Activated CD4-positive, alpha-beta T cell treated with anti-CD3 and anti-CD28 coated beads for 24 hours (primary cell): ENCODE data around the gene DUSP8.

Source experiments
- DNase-seq, 2 donors: peaks; one replicate each; pipeline ENCODE4 v3.0.0-alpha.2; 2020; ENCODE audit warnings: low read depth in 2 of 2

The DUSP8 gene

DNA sequence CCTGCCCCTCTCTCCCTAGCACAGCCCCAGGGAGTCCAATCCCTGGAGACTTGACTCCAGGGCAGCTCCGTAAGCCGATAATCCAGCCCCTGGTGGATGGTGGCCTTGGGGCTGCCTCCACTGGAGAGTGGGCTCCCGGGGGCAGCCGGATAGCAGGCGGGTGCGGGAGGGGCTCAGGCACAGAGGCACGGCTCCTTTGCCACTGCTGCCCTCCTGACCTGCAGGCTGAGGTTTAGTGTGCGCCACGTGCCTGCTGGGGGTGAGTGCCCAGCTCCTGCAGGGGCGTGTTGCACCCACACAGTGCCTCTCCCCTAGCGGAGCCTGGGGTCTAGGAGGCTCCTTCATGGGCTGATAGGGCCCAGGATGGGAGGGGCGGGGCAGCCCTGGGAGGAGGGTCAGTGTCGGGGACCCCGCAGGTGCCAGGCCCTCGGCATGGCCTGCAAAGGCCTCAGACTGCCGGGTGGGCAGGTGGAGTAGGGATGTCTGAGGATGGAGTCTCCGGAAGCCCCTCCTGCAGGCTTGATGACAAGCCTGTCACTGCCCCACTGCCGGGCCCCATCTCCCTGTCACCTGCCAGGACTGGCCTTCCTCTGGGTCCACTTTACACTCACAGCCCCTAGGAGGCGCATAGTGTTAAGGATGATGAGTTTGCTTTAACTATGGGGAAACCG is 5.6 kb downstream of the DUSP8 start:
- no peak for DNase-seq

DNA sequence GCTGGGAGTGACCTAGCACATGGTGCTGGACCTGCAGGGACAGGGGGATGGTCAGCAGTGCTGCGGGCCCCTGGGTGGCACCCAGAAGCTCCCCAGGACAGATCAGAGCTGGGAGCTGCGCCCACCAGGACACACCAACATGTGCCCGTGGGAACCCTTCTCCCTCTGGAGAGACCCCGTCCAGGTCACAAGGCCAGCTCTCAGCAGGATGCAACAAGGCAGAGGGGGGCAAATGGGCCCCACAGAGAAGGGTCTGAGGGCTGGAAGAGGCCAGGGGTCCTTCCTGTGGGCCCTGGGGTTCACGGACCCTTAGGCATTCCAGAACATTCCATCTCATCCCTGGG is 6.2 kb downstream of the DUSP8 start:
- DNase-seq: no peak

DNA sequence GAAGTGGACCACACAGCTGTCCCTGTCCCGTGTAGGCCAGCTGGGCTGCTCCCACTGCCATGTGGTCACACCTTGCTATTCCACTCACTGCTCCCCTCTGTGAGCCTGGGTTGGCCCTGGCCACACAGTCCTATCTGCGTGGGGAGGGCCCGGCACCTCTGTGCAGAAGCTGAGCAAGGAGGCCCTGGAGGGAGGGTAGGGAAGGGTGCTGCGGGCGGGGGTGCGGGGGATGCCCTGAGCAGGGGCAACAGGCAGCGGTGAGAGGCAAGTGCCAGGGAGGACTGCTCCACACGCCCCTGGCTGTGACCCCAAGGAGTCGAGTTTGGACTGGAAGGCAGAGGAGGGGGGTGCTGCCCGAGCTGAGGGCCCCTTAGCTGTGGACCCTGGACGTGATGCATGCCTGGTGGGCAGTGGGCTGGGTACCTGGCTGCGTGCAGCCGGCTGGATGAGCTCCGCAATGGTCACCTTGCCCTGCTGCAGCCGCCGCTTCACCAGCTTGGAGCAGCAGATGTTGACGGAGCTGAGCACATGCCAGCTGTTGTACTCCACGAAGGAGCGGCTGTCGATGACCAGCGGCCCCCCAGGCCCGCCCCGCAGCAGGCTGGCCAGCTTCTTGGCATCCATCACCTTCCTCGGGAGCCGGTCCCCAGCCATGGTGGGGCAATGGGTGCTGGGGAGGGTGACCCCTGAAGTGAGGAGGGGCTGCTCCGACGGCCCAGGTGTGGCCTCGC is 6.7 kb downstream of the DUSP8 start:
- DNase-seq: no peak

DNA sequence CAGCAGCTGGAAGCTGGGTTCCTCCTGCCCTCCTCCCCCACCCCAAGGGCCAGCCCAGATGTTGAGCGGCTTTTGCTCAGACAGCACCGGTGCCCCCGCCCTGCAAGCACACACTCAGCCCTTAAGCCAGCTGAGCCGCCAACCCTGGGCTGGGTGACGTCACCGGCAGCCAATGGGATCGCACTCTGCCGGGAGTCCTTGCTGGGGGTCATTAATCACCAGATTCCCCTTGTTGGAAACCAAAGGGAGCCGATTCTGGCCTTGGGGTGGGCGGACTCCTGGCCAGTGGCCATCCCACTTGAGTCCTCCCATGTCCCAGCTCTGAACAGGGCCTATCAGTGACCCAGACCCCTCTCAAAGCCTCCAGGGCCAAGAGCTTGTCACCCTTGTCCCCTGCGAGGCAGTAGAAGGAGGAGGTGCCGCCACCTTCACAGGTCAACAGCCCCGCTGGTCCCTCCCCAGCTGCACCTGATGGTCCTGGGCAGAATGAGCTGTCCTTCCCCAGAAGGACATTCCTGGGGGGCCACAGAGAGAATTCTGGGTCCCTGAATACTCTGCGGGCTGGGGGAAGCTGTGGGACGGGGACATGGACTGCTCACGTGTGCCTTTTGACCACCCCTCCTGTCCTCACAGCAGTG is 7.4 kb downstream of the DUSP8 start:
- DNase-seq: no peak

DNA sequence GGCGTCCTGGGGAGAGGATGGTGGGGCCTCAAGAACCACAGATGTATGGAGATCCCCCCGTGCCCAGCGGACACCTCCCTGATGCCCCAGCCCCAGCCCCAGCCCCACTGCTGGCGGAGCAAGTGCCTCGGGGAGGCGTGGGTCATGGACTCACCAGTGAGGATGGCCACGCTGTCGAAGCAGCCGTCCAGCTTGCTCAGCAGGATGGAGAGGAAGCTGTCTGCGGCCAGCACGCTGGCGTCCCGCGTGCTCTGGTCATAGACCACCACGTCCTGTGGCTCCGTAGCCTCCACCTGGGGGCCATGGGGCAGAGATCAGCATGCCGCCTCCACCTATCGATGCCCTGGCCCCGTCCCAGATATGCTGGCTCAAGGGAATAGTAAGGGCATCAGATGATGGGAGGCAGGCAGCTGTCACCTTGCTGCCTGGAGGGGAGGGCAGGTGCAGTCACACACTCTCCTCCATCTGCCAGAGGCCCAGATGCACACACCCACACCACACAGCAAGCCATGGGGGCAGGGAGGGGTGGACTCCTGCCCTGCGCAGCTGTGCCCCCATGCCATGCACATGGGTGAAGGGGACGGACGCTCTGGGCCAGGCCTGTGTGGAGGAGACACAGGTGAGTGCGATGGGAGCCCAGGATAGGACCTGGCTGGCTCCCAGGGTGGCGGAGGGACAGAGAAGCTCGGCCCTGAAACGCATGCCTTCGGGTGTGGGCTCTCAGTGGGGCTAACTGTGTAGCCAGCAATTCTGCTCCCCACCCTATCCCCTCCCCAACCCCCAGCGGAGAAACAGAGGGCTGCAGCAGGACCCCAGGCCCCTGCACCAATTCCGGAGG is 8.2 kb downstream of the DUSP8 start:
- DNase-seq: no peak

DNA sequence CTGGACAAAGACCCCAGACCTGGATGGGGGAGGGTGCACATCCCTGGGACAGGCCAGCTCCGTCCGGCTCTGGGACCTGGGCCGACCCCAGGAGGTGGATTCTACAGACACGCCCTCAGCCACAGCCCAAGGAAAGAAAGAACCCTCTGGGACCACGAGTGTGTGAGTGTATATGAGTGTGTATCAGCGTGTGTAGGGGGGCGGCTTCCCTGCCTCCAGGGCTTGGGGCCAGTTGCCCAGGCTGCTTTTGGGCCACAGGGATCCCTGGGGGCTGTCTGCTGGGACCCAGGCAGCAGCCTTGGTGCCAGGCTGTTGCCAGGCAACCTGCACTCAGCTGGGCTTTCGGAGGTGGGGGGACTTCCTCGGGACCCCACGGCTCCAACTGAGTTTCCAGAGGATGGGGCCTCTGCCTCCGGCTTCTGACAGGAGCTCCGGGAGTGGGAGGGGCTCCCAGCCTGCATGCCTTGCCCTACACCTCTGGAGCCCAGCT is 8.9 kb downstream of the DUSP8 start:
- DNase-seq: no peak

DNA sequence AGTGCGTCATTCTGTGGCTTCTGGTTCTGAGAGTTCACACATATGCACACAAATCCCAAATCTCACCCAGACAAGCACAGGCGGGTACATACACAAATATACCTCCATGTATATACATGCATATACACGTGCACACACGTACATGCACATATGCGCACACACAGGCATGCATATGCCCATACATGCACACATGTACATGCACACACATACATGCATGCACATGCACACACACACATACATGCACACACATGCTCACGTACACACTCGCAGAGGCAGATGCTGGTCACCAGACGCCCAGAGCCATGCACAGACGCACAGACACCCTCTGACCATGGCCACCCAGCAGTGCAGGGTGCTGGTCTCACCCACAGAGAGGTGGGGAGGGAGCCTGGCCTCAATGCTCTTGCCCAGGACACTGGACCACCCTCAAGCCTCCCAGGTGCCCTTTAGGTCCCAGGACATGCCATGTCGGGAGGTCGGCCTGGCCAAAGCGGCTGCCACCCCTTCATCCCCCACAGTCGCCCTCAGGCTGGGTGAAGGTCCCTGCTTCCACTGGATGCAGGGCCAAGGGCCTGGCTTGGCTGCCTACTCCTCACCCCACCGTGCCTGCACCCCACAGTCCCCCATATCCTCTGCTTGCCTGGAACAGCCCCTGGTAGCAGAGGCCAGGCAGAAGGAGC is 9.5 kb downstream of the DUSP8 start:
- no peak for DNase-seq

DNA sequence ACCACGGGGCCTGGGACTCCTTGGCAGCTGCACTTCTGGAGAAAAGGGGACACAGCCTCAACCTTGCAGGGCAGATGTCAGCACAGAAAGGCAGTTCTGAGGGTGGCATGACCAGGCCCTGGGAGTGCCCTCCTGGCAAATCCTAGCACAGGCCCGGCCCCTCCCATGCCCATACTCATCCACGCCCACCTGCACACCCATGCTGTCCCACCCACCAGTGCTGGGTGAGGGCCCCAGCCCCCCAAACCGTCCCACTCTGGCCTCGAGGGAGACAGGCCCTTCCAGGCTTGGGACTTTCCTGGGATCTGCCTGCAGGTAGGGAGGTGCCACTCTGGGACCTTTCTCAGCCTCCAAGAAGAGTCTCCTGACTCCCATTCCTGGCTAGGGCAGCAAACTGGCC is 10.1 kb downstream of the DUSP8 start:
- DNase-seq: no peak

DNA sequence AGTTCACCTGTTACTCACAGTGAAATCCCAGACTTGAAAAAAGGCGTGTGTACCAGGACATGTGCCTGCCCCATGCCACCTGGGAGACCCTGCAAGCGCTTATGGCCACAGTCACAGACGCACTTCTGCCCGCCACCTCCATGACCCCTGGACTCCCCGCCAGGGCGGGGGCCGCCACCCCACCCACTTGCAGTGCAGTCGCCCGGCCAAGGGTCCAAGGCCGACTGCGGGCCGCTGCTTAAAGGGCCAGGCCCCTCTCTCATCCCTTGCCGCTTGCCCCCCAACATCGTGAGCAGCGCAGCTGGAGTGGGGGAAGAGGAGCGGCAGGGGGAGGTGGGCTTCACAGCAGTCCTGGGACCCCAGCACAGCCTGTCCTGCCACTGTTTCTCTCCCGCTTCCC is 10.8 kb downstream of the DUSP8 start:
- DNase-seq: no peak

DNA sequence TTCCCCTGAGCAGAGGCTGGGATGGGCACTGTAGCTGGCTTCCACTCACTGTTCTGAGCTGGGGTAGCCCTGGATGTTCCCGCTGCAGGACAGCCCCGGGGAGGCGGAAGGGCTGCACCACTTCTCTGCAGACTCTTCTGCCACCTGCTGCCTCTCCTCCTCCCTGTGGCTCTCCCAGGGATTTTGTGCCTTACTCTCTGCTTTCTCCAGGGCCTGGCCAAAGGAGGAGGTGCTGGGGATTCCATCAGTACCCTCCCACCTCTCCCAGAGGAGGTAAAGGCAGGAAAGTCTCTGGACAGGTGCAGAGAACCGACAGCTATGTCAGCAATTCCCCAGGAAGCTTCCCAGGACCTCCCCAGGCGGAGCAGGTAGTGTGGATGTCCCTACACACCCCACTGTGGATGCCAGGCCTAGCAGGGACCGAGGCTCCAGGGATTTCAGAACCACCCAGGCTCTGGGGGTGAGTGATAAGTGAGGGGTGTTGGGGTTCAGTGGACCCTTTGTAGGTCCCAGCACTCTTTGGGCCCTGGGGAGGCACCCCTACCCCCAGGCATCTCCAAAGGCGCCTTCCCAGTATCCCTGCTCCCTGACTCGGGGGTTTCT is 11.3 kb downstream of the DUSP8 start:
- no peak for DNase-seq

DNA sequence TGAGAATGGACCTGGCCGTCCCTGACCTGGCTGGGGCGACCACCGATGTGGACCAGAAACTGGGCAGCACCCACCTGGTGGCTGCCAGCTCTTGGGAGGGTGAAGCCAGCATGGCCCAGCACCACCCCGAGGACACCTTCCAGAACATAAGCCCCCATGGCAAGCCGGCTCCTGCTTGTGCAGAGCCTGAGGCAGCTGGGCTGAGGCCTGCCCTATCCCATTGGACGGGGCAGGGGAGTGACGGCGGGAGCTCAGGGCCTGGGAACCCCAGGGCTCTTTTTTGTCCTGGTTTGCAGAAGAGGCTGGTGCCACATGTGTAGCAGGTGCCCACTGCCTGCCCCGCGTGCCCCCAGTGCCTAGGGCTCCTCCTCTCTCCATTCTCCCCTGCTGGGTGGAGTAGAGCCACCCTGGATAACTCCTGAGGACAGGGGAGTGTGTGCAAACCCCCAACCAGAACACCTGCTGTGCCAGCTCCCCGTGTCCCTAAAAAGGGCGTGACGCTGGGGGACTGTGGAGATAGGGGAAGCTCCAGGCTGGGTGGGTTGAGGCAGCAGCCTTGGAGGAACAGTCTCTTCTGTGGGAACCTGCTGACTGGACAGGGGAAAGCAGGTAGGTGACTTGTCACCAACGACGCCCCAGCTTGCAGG is 11.9 kb downstream of the DUSP8 start:
- DNase-seq: no peak

DNA sequence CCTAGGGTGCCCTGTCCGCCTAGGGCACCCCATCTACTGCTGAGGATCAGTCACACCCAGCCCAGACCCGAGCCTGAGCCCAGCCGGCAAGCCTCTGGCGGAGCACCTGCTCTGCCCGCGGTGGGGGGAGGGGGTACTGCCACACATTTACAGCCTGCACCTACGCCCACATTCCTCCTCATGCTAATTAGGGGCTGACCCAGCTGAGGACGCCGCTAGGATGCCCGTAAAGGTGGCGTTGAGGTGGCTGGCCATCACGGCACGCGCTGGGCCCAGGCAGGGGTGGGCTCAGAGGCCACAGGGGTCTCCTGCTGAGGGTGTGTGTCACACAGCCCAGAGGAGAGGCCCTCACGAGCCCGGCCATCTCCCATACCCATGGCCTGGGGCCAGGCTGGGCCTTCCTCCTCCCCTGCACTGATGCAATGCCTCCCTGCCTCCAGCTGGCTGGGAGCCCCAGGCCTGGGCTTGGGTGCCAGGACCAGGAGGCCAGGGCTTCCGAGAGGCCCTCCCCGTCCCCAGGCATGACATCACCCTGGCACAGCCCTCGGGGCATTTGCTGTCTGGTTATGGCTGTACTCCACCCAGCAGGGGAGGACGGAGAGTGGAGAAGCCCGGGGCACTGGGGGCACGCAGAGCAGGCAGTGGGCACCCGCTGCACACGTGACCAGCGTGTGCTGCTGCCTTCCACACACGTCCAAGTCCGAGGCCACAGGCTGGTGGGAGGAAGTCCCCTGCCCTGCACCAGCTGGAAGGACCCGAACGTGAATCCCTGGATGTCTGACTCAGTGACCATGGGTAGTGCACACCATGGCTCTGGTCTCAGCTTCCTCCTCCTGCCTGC is 12.7 kb downstream of the DUSP8 start:
- no peak for DNase-seq

DNA sequence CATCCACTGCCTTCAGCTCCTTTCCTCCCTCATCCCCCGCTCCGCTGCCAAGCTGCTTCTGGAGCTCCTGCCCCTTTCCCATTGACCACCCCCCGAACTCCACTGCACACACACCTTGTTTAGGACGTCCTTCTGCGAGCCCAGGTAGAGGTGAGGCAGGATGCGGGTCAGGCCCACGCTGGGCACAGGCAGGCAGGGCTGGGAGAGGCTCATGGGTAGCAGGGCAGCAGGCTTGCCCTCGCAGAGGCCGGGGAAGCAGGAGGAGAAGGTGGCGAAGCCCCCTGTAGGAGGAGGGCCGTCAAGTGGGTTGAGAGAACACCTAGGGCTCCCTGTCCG is 13.3 kb downstream of the DUSP8 start:
- DNase-seq: no peak

DNA sequence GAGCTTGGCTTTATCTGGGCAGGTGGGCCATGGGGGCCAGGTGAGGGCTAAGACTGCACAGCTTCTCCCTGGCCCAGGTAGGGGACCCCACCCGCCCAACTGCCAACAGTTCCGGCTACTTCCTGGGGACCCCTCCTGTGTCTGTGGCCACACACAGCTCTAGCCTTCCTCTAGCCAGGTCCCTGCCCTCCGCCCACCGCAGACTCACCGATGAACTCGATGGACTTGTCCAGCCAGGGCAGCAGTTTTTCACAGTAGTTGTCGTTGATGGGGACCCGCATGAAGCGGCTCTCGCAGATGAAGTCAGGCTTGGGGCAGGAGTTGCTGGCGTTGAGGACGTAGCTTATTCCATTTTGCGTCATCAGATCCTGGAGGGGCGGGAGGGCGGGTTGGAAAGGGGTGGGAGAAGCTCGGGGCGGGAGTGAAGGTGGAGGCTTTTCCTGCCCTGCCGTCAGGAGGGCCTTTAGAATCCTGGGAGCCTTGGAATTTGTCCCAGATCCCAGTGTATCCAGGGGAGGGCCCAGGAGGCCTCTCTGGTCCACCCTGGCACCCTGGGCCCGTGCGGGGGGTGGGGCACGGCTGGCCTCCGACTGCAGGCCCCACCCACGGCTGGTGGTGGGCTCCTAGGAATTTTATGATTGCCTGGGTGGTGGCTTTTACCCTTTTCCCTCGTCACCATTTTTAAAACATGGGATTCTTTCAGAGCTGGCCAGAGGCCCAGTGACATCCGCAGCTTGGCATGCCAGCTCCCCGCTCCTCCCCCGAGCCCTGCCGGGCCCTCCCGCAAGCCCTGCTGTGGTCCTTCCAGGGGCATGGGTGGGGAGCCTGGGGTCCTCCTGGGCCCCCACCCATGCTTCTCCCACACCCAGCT is 13.9 kb downstream of the DUSP8 start:
- DNase-seq: no peak

DNA sequence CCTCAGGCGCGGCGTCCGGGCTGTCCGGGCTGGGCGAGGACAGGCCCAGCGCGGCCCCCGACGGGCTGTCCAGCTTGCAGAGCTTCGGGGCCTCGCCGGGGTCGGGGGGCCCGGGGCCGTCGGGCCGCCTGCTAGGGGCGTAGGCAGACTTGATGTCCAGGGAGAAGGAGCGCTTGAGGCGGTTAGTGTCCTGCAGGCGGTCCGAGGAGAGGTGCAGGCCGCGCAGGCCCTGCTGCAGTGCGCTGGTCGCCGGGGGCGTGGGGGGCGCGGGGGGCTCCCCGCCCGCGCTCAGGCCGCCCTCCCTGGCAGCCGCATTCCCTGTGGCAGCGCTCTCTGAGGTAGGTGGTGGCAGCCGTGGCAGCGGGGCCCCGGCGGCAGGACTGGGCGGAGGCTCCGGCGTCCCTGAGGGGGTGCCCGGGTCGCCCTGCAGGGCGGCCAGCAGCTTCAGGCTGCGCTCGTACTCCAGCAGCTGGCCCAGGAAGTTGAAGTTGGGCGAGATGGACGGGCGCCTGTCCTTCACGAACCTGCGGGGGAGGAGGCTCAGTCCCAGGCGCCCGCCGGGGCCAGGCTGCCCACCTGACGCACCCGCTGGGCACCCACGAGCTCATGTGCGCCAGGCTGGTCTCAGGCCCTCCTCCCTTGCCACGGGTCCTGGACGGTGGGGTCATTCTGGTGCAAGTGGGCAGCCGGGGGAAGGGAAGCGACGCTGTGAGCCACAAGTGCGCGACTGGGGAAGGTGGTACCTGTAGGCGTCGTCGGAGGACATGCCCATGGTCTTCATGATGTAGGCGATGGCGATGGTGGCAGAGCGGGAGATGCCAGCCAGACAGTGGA is 14.8 kb downstream of the DUSP8 start:
- no peak for DNase-seq

DNA sequence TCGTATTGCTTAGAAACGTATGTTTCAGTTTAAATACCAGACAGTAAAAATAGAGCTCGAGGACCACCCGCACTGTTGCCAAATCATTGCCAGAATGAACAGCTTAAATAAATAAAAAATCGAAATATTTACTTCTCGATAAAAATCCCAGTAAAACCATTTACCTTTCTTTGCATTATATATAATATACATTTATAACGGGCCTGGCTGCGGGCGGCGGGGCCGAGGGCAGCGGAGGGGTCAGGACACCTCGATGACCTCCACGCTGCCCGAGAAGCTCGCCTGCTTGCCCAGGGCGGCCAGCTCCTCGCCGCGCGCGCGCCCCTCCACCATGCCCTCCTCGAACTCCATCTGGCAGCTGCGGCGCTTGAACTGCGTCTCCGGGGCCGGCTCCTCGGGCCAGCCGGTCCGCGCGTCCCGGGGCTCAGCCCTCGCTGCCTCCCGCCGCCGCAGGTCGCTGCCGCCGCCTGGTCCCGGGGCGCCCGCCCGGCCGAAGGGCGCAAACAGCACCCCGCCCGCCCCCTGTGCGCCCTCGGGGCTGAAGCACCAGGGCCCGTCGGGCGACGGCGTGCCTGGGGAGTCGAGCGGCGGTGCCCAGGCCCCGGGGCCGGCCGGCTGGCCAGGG is 15.7 kb downstream of the DUSP8 start:
- no peak for DNase-seq

DNA sequence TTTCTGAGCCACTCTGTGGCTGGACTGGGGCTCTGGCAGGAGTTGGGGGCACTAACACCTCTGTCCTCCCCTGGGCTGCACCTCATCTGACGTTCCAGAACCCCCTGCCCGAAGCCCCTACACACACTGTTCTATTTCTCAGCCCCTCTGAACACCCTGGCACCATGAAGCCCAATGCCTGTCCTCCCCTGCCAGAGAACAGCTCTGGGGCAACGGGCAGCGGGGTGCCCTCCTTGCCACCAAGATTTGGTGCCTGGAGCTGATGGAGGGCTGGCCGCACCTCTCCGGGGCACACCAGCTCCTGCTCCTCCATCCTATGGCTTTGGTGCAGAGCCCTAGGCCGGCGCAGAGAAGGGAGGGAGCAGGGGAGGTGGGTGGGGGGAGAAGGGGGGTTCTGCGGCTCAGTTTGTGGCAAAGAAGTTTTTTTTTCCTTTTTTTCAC is 16.3 kb downstream of the DUSP8 start:
- DNase-seq: no peak
